ENCODE measurements around the gene ZNF511. TPM values are rescaled to one million over a fixed set of nuclear protein-coding genes. Genes with fewer than 3 reads are reported as not detected.

Gene ZNF511
- total RNA-seq, 6 experiments from 2014 or later: 45.7 to 62.0 (median 52.7) TPM

DNA sequence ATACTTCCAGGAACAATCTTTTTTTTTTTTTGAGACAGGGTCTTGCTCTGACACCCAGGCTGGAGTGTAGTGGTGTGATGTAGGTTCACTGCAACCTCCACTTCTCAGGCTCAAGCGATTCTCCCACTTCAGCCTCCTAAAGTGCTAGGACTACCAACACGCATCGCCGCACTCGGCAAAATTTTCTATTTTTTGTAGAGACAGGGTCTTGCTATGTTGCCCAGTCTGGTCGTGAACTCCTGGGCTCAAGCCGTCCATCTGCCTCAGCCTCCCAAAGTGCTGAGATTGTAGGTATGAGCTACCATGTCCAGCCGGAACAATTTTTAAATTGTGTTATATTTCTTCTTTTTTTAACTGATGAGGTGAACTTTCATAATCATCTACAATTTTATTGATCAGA is 2.1 kb downstream of the ZNF511 start:
- Mint-ChIP-seq H3K27ac (no peak overlapping the region), H3K9me3 (no peaks in the 10 kb centered on the region), H3K36me3 (ENCODE audit: low read depth) (peaks cover 5% of the 10 kb centered on the region), H3K4me1 (ENCODE audit: low read depth) (peaks cover 14% of the 10 kb centered on the region), H3K4me3 (no peak overlapping the region), H3K27me3 (ENCODE audit: insufficient read depth) (peaks cover 4% of the 10 kb centered on the region)
- TF ChIP-seq, protein P1, sequence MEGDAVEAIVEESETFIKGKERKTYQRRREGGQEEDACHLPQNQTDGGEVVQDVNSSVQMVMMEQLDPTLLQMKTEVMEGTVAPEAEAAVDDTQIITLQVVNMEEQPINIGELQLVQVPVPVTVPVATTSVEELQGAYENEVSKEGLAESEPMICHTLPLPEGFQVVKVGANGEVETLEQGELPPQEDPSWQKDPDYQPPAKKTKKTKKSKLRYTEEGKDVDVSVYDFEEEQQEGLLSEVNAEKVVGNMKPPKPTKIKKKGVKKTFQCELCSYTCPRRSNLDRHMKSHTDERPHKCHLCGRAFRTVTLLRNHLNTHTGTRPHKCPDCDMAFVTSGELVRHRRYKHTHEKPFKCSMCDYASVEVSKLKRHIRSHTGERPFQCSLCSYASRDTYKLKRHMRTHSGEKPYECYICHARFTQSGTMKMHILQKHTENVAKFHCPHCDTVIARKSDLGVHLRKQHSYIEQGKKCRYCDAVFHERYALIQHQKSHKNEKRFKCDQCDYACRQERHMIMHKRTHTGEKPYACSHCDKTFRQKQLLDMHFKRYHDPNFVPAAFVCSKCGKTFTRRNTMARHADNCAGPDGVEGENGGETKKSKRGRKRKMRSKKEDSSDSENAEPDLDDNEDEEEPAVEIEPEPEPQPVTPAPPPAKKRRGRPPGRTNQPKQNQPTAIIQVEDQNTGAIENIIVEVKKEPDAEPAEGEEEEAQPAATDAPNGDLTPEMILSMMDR (IDR thresholded peaks at IDR 0.05): no peak
- no peak for DNase-seq

- H3K27me3 Mint-ChIP-seq (ENCODE audit: insufficient read depth): peaks cover 4% of the 10 kb centered on the region
- H3K27ac Mint-ChIP-seq: no peak overlapping the region
- TF ChIP-seq, protein P1 (IDR thresholded peaks at IDR 0.05): no peak
- H3K4me3 Mint-ChIP-seq: no peak overlapping the region
- H3K9me3 Mint-ChIP-seq: no peaks in the 10 kb centered on the region
- no peak for DNase-seq
- peaks cover 5% of the 10 kb centered on the region for H3K36me3 Mint-ChIP-seq (ENCODE audit: low read depth)
- peaks cover 14% of the 10 kb centered on the region for H3K4me1 Mint-ChIP-seq (ENCODE audit: low read depth)
Measured at GRCh38 chr10:133311570-133311969, 2.9 kb downstream of the ZNF511 start.

GRCh38 chr10:133312016-133312768 is 3.5 kb downstream of the ZNF511 start:
- peaks cover 5% of the 10 kb centered on the region for H3K36me3 Mint-ChIP-seq (ENCODE audit: low read depth)
- H3K4me1 Mint-ChIP-seq (ENCODE audit: low read depth): peaks cover 9% of the 10 kb centered on the region
- no peak overlapping the region for H3K4me3 Mint-ChIP-seq
- no peak overlapping the region for H3K27ac Mint-ChIP-seq
- TF ChIP-seq, protein P1 (IDR thresholded peaks at IDR 0.05): no peak
- no peak for DNase-seq
- H3K27me3 Mint-ChIP-seq (ENCODE audit: insufficient read depth): peaks cover 4% of the 10 kb centered on the region
- no peaks in the 10 kb centered on the region for H3K9me3 Mint-ChIP-seq

- peaks cover 4% of the 10 kb centered on the region for H3K27me3 Mint-ChIP-seq (ENCODE audit: insufficient read depth)
- H3K4me3 Mint-ChIP-seq: no peak overlapping the region
- H3K4me1 Mint-ChIP-seq (ENCODE audit: low read depth): peaks cover 4% of the 10 kb centered on the region
- TF ChIP-seq, protein P1 (IDR thresholded peaks at IDR 0.05): no peak
- H3K9me3 Mint-ChIP-seq: no peaks in the 10 kb centered on the region
- DNase-seq: no peak
- H3K27ac Mint-ChIP-seq: no peak overlapping the region
- H3K36me3 Mint-ChIP-seq (ENCODE audit: low read depth): peaks cover 5% of the 10 kb centered on the region
Measured at GRCh38 chr10:133312769-133313145, 4.0 kb downstream of the ZNF511 start.

DNA sequence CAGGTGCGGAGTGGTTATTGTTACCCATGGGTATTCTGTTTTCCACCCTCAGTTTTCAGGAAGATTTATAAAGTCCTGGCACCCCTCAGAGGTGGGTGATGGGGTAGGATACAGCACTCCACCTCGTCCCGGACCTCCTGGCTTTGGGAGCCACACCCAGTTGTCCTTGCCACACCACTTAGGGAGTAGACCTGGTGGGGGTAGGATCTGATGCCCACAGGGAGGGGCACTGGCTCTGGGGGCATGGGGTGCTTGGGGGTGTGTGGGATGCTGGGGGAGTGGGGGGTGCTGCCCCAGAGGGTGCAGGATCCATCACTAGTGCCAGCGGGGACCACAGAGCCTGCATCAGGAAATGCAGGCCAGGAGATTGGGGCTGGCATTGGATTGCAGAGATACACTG is 4.5 kb downstream of the ZNF511 start:
- H3K9me3 Mint-ChIP-seq: no peaks in the 10 kb centered on the region
- H3K36me3 Mint-ChIP-seq (ENCODE audit: low read depth): peaks cover 1% of the 10 kb centered on the region
- H3K4me1 Mint-ChIP-seq (ENCODE audit: low read depth): no peaks in the 10 kb centered on the region
- H3K27me3 Mint-ChIP-seq (ENCODE audit: insufficient read depth): peaks cover 1% of the 10 kb centered on the region
- DNase-seq: no peak
- no peak overlapping the region for H3K4me3 Mint-ChIP-seq
- TF ChIP-seq, protein P1 (IDR thresholded peaks at IDR 0.05): no peak
- H3K27ac Mint-ChIP-seq: no peak overlapping the region

All from HFFc6 (cell line).